ENCODE results near the gene PTPRU.

The PTPRU gene

GRCh38 chr1:29320156-29320940 is 84.0 kb downstream of the PTPRU start:
- DNase-seq = no peak

- DNase-seq = no peak
Observed at GRCh38 chr1:29321176-29321575, 84.9 kb downstream of the PTPRU start.

- no peak for DNase-seq
Observed at GRCh38 chr1:29322147-29322694, 85.9 kb downstream of the PTPRU start.

- no peak for DNase-seq
Observed at GRCh38 chr1:29322861-29323585, 86.7 kb downstream of the PTPRU start.

GRCh38 chr1:29323636-29324035 is 87.3 kb downstream of the PTPRU start:
- no peak for DNase-seq

- no peak for DNase-seq
Observed at GRCh38 chr1:29324202-29324601, 87.9 kb downstream of the PTPRU start.

GRCh38 chr1:29324771-29325351 is 88.5 kb downstream of the PTPRU start:
- DNase-seq = no peak

- no peak for DNase-seq
Observed at GRCh38 chr1:29325675-29326074, 89.4 kb downstream of the PTPRU start.

- no peak for DNase-seq
Observed at GRCh38 chr1:29326123-29326522, 89.8 kb downstream of the PTPRU start.

GRCh38 chr1:29327223-29327935 is 91.1 kb downstream of the PTPRU start:
- DNase-seq = no peak

- no peak for DNase-seq
Observed at GRCh38 chr1:29329022-29329775, 92.9 kb downstream of the PTPRU start.

- DNase-seq = no peak
Observed at GRCh38 chr1:29330089-29330488, 93.8 kb downstream of the PTPRU start.

GRCh38 chr1:29330856-29331255 is 94.5 kb downstream of the PTPRU start:
- DNase-seq = no peak

- DNase-seq = no peak
Observed at GRCh38 chr1:29331309-29331708, 95.0 kb downstream of the PTPRU start.

GRCh38 chr1:29331729-29332128 is 95.4 kb downstream of the PTPRU start:
- no peak for DNase-seq

- DNase-seq = no peak
Observed at GRCh38 chr1:29332204-29332603, 95.9 kb downstream of the PTPRU start.

GRCh38 chr1:29333008-29333407 is 96.7 kb downstream of the PTPRU start:
- peak in 1 of 2 experiments; percentile 24 for DNase-seq

- DNase-seq = no peak
Observed at GRCh38 chr1:29335573-29335972, 99.3 kb downstream of the PTPRU start.

- no peak for DNase-seq
Observed at GRCh38 chr1:29338908-29339575, 102.7 kb downstream of the PTPRU start.

- DNase-seq = no peak
Observed at GRCh38 chr1:29341936-29342335, 105.6 kb downstream of the PTPRU start.

GRCh38 chr1:29342351-29342750 is 106.0 kb downstream of the PTPRU start:
- DNase-seq = no peak

GRCh38 chr1:29342983-29343382 is 106.7 kb downstream of the PTPRU start:
- no peak for DNase-seq

All from NCI-H187 (cell line).